Stimulated activated CD4-positive, alpha-beta T cell treated with anti-CD3 and anti-CD28 coated beads, Interleukin-15, amount 100 ng/mL, for 1 hour (primary cell): ENCODE measurements around the gene PLCD3.

Experiments used
- DNase-seq, 2 donors: peaks; one replicate each; pipeline ENCODE4 v3.0.0-alpha.2; 2020; ENCODE audit warnings: low read depth in 1 of 2, low spot score in 1 of 2

Gene PLCD3

DNA sequence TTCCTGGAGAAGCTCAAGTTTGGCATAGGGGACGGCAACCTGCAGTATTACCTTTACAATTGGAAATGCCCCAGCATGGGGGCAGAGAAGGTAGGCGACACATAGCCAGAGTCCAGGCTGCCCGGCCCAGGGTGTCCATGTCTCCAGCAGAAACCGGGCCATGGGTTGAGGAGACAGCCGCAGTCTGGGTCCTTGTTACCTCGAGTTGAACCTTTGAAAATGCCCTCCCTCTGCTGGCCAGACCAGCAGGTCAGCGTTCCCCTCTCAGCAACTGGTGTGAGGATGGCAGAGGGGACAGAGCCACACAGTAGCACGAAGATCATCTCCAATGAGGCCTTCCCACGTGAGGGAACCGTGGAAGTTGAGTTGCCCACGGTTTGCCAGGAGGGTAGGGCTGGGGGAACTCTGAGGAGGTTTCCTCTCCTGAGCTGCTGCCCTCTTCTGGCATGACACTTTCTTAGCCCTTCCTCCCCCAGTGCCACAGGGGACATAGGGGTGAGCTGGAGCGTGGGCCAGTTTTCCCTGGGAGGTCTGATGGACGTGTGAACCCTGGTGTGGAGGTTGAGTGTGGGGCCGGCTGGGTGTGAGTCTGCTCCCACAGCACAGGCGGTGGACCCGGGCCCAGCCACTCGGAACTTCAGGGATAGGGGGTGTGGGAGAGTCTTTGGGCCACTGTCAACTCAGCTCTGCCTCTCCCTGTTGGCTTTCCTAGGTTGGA lies 27.2 kb downstream of the PLCD3 start:
- no peak for DNase-seq

DNA sequence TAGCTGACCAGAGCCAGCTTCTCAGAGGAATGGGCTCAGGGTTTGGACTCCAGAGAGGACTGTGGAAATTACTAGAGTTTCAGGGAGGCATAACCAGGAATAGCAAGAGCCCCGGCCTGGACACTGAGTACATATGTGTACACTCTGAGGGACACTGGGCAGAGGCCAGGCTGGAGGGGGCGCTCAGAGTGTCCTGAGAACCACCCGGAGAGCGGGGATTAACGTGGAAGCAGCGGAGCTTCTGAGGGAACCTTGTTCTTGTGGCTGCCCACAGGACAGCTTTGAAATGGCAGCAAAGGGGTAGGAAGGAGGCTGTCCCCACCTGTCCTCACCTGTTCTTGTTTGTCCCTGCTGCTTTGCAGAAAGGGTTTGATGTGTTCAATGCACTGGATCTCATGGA lies 27.8 kb downstream of the PLCD3 start:
- DNase-seq: no peak

GRCh38 chr17:45104029-45104428 lies 28.3 kb downstream of the PLCD3 start:
- no peak for DNase-seq

DNA sequence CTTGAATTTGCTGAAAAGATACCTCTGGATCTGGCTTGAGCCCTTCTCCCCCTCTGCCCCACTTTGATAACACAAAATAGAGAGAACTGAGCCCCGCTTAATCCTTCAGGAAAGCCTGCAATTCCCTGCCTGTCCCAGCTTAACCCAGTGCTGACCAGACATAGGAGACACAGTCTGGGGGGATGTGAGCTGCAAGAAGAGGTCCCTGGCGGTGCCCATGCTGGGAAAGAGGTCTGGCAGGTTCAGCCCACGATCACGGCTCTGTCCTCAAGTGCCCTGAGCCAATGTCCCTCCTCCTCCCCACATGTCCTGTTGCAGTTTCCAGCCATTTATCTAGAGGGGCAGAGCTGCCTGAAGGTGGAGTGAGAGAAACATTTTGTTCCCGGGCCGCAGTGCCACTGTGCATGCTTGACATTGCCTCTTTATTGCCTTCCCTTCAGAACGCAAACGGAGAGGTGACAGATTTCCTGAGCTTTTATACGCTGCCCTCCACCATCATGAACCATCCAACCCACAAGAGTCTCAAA lies 29.0 kb downstream of the PLCD3 start:
- no peak for DNase-seq

DNA sequence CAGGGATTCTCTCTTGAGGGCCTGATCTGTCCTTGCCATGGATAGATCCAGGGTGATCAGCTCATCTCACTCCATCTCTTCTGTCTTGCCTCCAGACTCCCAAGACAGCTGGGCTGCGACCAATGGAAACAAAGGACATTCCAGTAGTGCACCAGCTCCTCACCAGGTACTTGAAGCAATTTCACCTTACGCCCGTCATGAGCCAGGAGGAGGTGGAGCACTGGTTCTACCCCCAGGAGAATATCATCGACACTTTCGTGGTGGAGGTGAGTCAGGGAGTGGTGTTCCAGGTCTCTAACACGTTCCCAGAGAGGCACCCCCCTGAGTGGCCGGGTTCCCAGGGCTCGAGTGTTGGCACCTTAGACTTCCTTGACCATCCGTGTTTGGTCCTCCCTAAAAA lies 29.5 kb downstream of the PLCD3 start:
- no peak for DNase-seq

- DNase-seq: no peak
Measured at GRCh38 chr17:45101883-45102811, 30.2 kb downstream of the PLCD3 start.

DNA sequence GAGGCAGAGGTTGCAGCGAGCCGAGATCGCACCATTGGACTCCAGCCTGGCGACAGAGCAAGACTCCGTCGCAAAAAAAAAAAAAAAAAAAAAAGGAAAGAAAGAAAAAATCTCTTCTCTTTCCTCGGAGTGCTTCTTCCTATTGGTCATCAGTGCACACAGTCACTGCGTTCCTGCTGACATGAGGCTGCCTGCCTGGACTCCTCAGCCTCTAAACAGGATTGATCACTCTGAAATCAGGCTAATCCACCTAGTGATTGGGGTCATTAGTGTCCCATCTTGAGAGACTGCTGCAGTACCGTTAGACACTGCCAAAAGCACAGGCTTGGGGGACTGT lies 30.8 kb downstream of the PLCD3 start:
- no peak for DNase-seq

- DNase-seq: peak; percentile 33 to 54
Measured at GRCh38 chr17:45098869-45099616, 33.3 kb downstream of the PLCD3 start.

DNA sequence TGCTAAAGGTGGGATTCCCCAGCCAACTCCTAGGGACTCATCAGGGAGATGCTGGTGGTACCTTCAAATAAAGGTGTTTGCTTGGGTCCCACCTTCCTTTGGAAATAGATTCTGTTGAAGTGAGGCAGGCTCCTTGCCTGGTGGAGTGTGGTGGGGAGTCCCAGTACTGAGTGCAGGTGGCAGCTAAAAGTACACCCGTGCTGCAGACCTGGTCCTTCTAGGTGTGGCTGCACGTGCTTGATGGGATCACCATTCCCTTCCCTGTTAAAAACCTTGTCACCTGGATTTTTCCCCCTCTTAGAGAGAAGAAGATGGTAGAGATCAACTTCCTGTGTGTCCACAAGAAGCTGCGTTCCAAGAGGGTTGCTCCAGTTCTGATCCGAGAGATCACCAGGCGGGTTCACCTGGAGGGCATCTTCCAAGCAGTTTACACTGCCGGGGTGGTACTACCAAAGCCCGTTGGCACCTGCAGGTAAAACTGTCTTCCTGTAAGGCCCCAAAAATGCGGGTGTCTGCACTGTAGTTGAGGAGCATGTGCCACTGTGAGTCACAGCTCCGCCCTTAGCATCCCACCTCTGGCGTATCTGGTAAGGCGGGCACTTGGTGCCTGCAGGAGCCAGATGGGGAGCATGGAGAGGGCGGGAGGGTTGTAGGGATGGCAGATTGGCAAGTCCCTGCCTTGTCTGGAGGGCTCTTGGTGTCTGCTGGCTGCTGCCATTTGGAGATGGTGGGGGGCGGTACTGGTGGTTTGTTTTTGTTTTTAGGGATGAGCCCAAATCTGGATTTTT lies 34.0 kb downstream of the PLCD3 start:
- no peak for DNase-seq

DNA sequence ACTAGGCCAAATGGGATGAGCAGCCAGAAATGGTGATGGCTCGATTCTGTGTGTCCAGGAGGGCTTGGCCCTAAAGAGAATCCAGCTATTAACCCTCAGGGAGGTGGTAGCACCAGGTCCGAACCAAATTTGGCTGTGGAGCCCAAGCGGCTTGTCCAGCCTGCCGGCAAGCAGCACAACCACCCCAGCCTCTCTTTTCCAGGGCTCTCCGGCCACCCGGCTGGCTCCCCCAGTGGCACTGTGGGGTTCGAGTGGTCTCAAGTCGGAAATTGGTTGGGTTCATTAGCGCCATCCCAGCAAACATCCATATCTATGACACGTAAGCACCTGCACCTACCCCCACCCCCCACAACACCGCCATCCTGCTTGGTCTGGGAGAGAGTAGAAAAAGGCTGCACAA lies 35.4 kb downstream of the PLCD3 start:
- no peak for DNase-seq

DNA sequence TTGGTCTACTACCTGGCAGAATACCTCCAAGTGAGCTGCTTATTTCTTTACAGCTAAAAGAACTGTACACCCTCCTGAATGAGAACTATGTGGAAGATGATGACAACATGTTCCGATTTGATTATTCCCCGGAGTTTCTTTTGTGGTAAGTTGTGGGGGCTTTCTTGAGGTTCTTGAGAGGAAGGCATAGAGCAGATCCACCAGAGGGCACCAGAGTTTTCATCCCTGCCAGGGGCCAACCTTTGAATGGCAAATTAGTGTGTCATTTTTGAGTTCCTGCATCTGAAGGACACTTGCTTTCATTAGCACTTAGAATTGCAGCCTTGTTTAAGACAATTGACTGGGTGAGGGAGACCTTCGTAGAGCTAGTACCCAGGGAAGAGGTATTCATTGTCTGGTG lies 36.2 kb downstream of the PLCD3 start:
- DNase-seq: no peak

GRCh38 chr17:45093444-45094110 lies 38.7 kb downstream of the PLCD3 start:
- DNase-seq: no peak

DNA sequence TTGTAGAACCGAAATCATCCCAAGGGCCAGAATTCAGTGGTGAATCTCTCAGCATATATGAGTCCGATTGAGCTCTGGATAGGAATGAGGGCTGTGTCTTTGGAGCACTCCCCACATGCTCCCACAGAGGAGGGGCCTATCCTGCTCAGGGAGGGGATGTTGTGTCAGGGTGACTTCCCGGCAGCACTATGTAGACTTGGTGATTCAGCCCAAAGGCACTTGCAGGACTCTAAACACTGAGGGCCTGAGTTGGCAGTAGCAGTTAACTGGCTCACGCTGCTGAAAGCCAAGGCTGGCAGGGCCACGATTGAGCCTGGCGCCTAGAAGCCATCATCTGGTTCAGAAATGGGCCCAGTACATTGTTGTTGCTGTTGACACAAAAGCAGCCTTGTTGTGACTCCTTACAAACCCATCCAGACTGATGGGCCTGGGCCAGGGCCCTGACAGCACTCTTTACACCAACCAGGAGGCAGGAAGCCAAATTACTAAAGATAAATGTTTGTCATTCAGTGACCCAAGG lies 39.3 kb downstream of the PLCD3 start:
- DNase-seq: no peak

DNA sequence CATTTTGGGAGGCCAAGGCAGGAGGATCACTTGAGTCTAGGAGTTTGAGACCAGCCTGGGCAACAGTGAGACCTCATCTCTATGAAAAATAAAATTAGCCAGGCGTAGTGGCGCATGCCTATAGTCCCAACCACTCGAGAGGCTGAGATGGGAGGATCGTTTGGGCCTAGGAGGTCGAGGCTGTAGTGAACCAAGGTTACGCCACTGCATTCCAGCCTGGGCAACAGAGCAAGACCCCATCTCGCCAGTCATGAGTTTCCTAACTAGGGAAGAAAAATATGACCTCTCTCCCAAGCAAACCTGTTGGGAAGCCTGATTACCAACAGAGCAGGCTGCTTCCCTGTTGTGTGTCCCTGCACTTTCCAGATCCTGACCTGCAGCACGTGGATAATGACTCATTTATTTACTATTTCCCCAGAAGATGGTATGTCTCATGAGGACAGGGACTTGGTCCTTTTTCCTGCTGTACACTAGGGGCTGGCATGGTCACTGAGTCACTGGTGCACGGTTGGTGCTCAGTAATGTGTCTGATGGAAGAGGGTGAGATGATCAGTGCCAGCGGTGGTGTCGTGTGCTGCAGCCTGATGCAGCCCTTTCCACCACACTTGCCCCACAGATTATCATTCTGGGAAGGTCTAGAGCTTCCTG lies 40.4 kb downstream of the PLCD3 start:
- DNase-seq: no peak

DNA sequence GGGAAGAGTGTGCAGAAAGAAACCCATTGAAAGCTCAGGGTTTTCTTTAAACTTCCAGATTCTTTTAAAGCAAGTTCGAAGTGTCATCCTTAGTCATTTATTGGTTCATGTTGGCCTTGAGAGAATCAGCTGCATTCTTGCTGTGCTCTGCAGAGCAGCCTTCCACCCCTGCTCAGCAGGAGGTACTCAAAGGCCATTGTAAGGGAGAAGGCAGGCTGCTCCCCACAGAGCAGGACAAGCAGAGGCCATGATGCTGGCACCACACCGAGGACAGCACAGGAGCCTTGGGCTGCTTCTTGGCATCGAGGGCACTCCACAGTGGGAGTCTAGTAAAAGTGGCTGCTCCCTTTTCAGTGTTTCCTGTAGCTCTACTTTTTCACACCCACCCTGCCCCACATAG lies 41.6 kb downstream of the PLCD3 start:
- no peak for DNase-seq

DNA sequence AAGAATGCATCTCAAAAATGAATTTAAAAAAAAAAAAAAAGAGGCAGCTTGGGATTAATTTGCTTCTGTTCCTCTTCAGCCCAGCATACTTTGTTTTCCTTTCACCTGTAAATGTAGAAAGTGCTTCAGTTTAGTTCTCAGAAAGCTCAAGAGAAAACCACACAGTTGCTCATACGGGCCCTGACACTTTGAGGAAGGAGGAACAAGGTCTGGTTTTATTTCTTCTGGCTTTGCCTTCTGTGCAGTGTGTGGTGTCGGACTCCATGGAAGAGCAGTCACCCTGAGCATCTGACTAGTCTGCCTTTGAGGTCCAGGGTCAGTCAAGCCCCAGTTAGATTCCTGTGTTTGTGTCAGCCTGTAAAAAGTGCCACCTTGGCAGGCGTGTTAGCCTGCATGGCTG lies 43.6 kb downstream of the PLCD3 start:
- no peak for DNase-seq

GRCh38 chr17:45087978-45088377 lies 44.3 kb downstream of the PLCD3 start:
- no peak for DNase-seq

- no peak for DNase-seq
Measured at GRCh38 chr17:45087504-45087975, 44.8 kb downstream of the PLCD3 start.

- DNase-seq: no peak
Measured at GRCh38 chr17:45086865-45087503, 45.3 kb downstream of the PLCD3 start.
